SU-DHL-6 (cell line): Measurements from ENCODE around the gene TLCD2.

Experiments used
- EZH2phosphoT487 ChIP-seq: fragments of 200-600 bp; sonication (generic), shearing (Covaris generic); conservative IDR thresholded peaks from 2 replicates; pipeline ENCODE4 v1.6.1; 2018; ENCODE audit warnings: mild to moderate bottlenecking, antibody characterized with exemption, low read length, moderate library complexity, mixed read lengths
- TF ChIP-seq, protein P1 (sequence below): fragments of 200-600 bp; sonication (generic); IDR thresholded peaks from one replicate; pipeline ENCODE4 v1.5.1; 2017; ENCODE audit warnings: antibody characterized with exemption, mild to moderate bottlenecking, low read length, moderate library complexity; ENCODE audit not compliant: insufficient read depth, poor library complexity, severe bottlenecking

- TF ChIP-seq, protein P1, sequence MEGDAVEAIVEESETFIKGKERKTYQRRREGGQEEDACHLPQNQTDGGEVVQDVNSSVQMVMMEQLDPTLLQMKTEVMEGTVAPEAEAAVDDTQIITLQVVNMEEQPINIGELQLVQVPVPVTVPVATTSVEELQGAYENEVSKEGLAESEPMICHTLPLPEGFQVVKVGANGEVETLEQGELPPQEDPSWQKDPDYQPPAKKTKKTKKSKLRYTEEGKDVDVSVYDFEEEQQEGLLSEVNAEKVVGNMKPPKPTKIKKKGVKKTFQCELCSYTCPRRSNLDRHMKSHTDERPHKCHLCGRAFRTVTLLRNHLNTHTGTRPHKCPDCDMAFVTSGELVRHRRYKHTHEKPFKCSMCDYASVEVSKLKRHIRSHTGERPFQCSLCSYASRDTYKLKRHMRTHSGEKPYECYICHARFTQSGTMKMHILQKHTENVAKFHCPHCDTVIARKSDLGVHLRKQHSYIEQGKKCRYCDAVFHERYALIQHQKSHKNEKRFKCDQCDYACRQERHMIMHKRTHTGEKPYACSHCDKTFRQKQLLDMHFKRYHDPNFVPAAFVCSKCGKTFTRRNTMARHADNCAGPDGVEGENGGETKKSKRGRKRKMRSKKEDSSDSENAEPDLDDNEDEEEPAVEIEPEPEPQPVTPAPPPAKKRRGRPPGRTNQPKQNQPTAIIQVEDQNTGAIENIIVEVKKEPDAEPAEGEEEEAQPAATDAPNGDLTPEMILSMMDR, result no peak
- no peak for TF ChIP-seq EZH2phosphoT487
Observed at GRCh38 chr17:1729966-1730325, 19.8 kb upstream of the TLCD2 start.
